Body of pancreas (tissue), 4 donors: ENCODE data around the gene BNIP1. TPM values are rescaled to one million over a fixed set of nuclear protein-coding genes. Genes with fewer than 3 reads are reported as not detected.
A peak's percentile ranks its signal among the peaks of the same experiment; 100 is the strongest.
"Not testable (repeated sequence)": the region's sequence is repeated elsewhere in the genome, so short reads cannot be mapped to it uniquely, and the experiment has no call there.

Source experiments
- ATAC-seq: fragments of 150-250 bp; one replicate; pipeline ENCODE4 v1.9.1; 2016
- DNase-seq, 4 donors: peaks; one replicate each; pipeline ENCODE4 v3.0.0-alpha.2; 2019
- H3K27ac ChIP-seq, 4 donors: fragments of 200-600 bp; sonication (generic); 1 replicate in 3 of 4; 2 replicates in 1 of 4; pipeline versions ENCODE4 v1.5.1 to v1.6.1; 2016 to 2019; ENCODE audit warnings: mild to moderate bottlenecking in 1 of 4, mixed read lengths in 1 of 4, moderate library complexity in 1 of 4
- H3K27me3 ChIP-seq, 2 donors: fragments of 200-600 bp; sonication (generic); one replicate each; pipeline ENCODE4 v1.6.0; 2016; ENCODE audit warnings: mild to moderate bottlenecking in 1 of 2
- H3K36me3 ChIP-seq, 2 donors: fragments of 200-600 bp; sonication (generic); replicated peaks in 1 of 2; 2 replicates each; pipeline ENCODE4 v1.5.1; 2016; ENCODE audit warnings: low read depth in 2 of 2; ENCODE audit not compliant: insufficient read depth in 1 of 2
- H3K4me1 ChIP-seq: fragments of 200-600 bp; sonication (generic); one replicate; pipeline ENCODE4 v1.6.0; 2016
- H3K4me3 ChIP-seq, 2 donors: fragments of 200-600 bp; sonication (generic); 1 replicate in 1 of 2; 2 replicates in 1 of 2; pipeline ENCODE4 v1.5.1; 2016 to 2019
- H3K9me3 ChIP-seq, 3 donors: fragments of 200-600 bp; sonication (generic); 1 replicate in 2 of 3; 2 replicates in 1 of 3; pipeline ENCODE4 v1.5.1; 2016
- CTCF ChIP-seq, 7 experiments: fragments of 450-650 bp in 4 of 7; fragments of 200-600 bp in 3 of 7; sonication (generic) in 3 of 7; IDR thresholded peaks; one replicate each; pipeline ENCODE4 v1.5.1; 2016 to 2019; ENCODE audit warnings: antibody characterized with exemption in 7 of 7
- POLR2A ChIP-seq, 3 donors: fragments of 450-650 bp; IDR thresholded peaks; one replicate each; pipeline ENCODE4 v1.6.1; 2016; ENCODE audit warnings: antibody characterized with exemption in 3 of 3, mild to moderate bottlenecking in 2 of 3
- WGBS, 2 donors: methylation state at CpG; one replicate each; pipeline ENCODE4 v1.1.5; 2017; 5-methylcytosine and 5-hydroxymethylcytosine counted together
- intact Hi-C: fragments of 100-400 bp; cut with DNase I; formaldehyde crosslinking; loops from one replicate; pipeline ENCODE4 v1.15.1; 2023
- total RNA-seq, 2 donors: library from RNA; depleted of rRNA; stranded (reverse); fragments of >200 nt; gene quantifications; one replicate each; pipeline ENCODE4 v1.1.0, GENCODE V29; 2016

The BNIP1 gene
- total RNA-seq, 2 donors from 2014 or later: 3.1 to 7.3 TPM

- intact Hi-C loops: no loop called here
- ATAC-seq: no peak
- Histone ChIP-seq H3K4me1 (no peaks in the 10 kb centered on the region), H3K36me3 (no peaks in the 10 kb centered on the region), H3K27ac (no peak overlapping the region), H3K9me3 (peaks cover 0 to 4% (median 0%) of the 10 kb centered on the region in 3 donors), H3K4me3 (no peak overlapping the region), H3K27me3 (no peaks in the 10 kb centered on the region)
- WGBS, 2 donors: 50 to 64% methylated on average over 1 of the region's 1 CpG
- no peak for DNase-seq
- TF ChIP-seq CTCF (IDR thresholded peaks at IDR 0.05) (no peak), POLR2A (IDR thresholded peaks at IDR 0.05) (no peak)
Observed at GRCh38 chr5:173103411-173103810, 40.9 kb upstream of the BNIP1 start.

GRCh38 chr5:173108914-173109313 lies 35.4 kb upstream of the BNIP1 start:
- Histone ChIP-seq H3K4me1 (no peaks in the 10 kb centered on the region), H3K9me3 (no peaks in the 10 kb centered on the region), H3K36me3 (peaks cover 0 to 27% of the 10 kb centered on the region in 2 donors), H3K4me3 (no peak overlapping the region), H3K27ac (no peak overlapping the region), H3K27me3 (no peaks in the 10 kb centered on the region)
- no peak for DNase-seq
- 69 to 81% methylated on average over 3 of the region's 3 CpGs for WGBS, 2 donors
- ATAC-seq: no peak
- intact Hi-C loops: no loop called here
- no peak for TF ChIP-seq POLR2A (IDR thresholded peaks at IDR 0.05)

DNA sequence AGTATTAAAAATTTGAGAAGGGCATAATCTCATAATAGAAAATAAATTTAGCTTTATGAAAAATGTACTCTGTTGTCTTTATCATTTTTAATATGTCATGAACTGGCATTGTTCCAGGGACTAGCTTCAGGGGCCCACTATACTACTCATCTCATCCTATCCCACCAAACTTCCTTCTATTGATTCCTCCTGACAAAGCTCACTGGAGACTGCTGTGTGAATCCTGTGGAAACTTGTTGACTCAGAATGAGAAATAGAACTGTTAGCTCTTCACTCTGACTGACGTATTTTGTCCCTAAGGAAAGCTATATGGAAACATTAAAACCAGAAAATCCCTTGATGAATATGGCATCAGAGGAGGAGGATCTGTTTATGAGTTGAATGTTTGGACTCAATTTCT lies 29.8 kb upstream of the BNIP1 start:
- DNase-seq (no peak), ATAC-seq (no peak)
- no peak for TF ChIP-seq POLR2A (IDR thresholded peaks at IDR 0.05)
- TF ChIP-seq CTCF (IDR thresholded peaks at IDR 0.05): no peak
- H3K27ac ChIP-seq: no peak overlapping the region
- no peak overlapping the region for H3K4me3 ChIP-seq
- no peaks in the 10 kb centered on the region for H3K9me3 ChIP-seq
- H3K36me3 ChIP-seq: peaks cover 0 to 24% of the 10 kb centered on the region in 2 donors
- WGBS, 2 donors: 100% methylated on average over 1 of the region's 1 CpG
- no peaks in the 10 kb centered on the region for H3K4me1 ChIP-seq
- intact Hi-C loops: no loop called here
- no peaks in the 10 kb centered on the region for H3K27me3 ChIP-seq

DNA sequence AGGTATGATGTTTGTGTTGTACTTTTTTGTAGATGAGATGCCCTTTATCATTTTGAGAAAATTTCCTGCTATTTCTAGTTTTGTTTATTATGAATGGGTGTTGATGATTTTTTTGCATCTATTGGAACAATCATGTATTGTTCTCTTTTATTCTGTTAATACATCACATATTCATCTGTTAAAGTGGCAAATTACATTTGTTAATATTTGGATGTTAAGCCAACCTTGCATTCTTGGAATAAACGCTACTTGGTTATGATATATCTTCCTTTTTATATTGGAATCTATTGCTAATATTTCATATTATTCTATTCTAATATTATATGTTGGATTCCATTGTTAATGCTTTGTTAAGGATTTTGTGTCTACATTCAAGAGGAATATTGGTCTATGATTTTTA lies 24.6 kb upstream of the BNIP1 start:
- H3K36me3 ChIP-seq: peaks cover 0 to 4% of the 10 kb centered on the region in 2 donors
- no peaks in the 10 kb centered on the region for H3K27me3 ChIP-seq
- no peak overlapping the region for H3K27ac ChIP-seq
- no peaks in the 10 kb centered on the region for H3K4me1 ChIP-seq
- DNase-seq: no peak
- WGBS, 2 donors: 91 to 93% methylated on average over 1 of the region's 1 CpG
- H3K9me3 ChIP-seq: no peaks in the 10 kb centered on the region
- ATAC-seq: no peak
- TF ChIP-seq CTCF (IDR thresholded peaks at IDR 0.05) (no peak), POLR2A (IDR thresholded peaks at IDR 0.05) (no peak)
- intact Hi-C loops: no loop called here
- no peak overlapping the region for H3K4me3 ChIP-seq

- ATAC-seq: no peak
- Histone ChIP-seq H3K27ac (no peak overlapping the region), H3K36me3 (peaks cover 0 to 7% of the 10 kb centered on the region in 2 donors), H3K9me3 (no peaks in the 10 kb centered on the region), H3K27me3 (no peaks in the 10 kb centered on the region), H3K4me1 (no peaks in the 10 kb centered on the region), H3K4me3 (no peak overlapping the region)
- WGBS, 2 donors: 76 to 85% methylated on average over 3 of the region's 3 CpGs
- TF ChIP-seq CTCF (IDR thresholded peaks at IDR 0.05) (no peak), POLR2A (IDR thresholded peaks at IDR 0.05) (no peak)
- peak in 1 of 4 donors; percentile 10 for DNase-seq
- intact Hi-C loops: no loop called here
Observed at GRCh38 chr5:173123416-173123815, 20.9 kb upstream of the BNIP1 start.

GRCh38 chr5:173132166-173132565 lies 12.2 kb upstream of the BNIP1 start:
- intact Hi-C loops, H3K27me3 ChIP-seq, H3K9me3 ChIP-seq, H3K4me3 ChIP-seq, H3K27ac ChIP-seq, DNase-seq, H3K4me1 ChIP-seq, ATAC-seq, H3K36me3 ChIP-seq: not testable (repeated sequence)
- 90 to 95% methylated on average over 6 of the region's 6 CpGs for WGBS, 2 donors
